ENCODE measurements around the gene SS18L1. TPM values are rescaled to one million over a fixed set of nuclear protein-coding genes. Genes with fewer than 3 reads are reported as not detected.

The SS18L1 gene
- total RNA-seq, 1 experiment from 2014 or later, result 28.1 TPM

- Histone ChIP-seq H3K36me3 (ENCODE audit: control insufficient read depth in 1 of 2, insufficient read depth in 2 of 2, low read length in 2 of 2) (peaks cover 29 to 33% of the 10 kb centered on the region in 2 experiments; a peak in 3 of 4 replicates), H3K9ac (ENCODE audit: low read length) (no peak overlapping the region), H3K9me3 (ENCODE audit: control insufficient read depth in 1 of 2, insufficient read depth in 1 of 2, low read depth in 1 of 2, low read length in 2 of 2) (no peaks in the 10 kb centered on the region), H3K9me2 (ENCODE audit: insufficient read depth) (no peaks in the 10 kb centered on the region), H3K27ac (ENCODE audit: low read depth, low read length) (no peak overlapping the region), H3K4me3 (replicated peaks in 1 of 2; ENCODE audit: low read depth in 1 of 2, low read length in 2 of 2) (no peak overlapping the region), H3K79me2 (ENCODE audit: insufficient read depth, low read length) (peaks cover 14% of the 10 kb centered on the region), H3K27me3 (ENCODE audit: insufficient read depth, low read length) (no peaks in the 10 kb centered on the region), H3K4me2 (ENCODE audit: low read length) (no peak overlapping the region), H3K4me1 (ENCODE audit: control insufficient read depth in 1 of 2, insufficient read depth in 2 of 2, low read length in 2 of 2) (no peaks in the 10 kb centered on the region), H4K20me1 (ENCODE audit: insufficient read depth) (no peaks in the 10 kb centered on the region), H2AFZ (ENCODE audit: low read depth, low read length, poor library complexity, severe bottlenecking) (no peak overlapping the region)
- intact Hi-C loops (cut with micrococcal nuclease), result no loop called here
- DNase-seq (ENCODE audit: low read depth, low spot score) (no peak), ATAC-seq (no peak)
- no peak for TF ChIP-seq ZNF274 (IDR thresholded peaks at IDR 0.05; ENCODE audit: low read depth, low read length)
- no peak for TF ChIP-seq CEBPB (IDR thresholded peaks at IDR 0.05; ENCODE audit: low read depth)
- no peak for TF ChIP-seq EZH2 (IDR thresholded peaks at IDR 0.05)
- no peak for TF ChIP-seq POLR2A (IDR thresholded peaks at IDR 0.05; ENCODE audit: borderline replicate concordance, extremely low read depth, insufficient read depth, insufficient read length)
- TF ChIP-seq POLR2AphosphoS5 (IDR thresholded peaks at IDR 0.05; ENCODE audit: low read depth, low read length), result no peak
- no peak for TF ChIP-seq RAD21 (IDR thresholded peaks at IDR 0.05; ENCODE audit: low read depth)
- TF ChIP-seq, protein P1, sequence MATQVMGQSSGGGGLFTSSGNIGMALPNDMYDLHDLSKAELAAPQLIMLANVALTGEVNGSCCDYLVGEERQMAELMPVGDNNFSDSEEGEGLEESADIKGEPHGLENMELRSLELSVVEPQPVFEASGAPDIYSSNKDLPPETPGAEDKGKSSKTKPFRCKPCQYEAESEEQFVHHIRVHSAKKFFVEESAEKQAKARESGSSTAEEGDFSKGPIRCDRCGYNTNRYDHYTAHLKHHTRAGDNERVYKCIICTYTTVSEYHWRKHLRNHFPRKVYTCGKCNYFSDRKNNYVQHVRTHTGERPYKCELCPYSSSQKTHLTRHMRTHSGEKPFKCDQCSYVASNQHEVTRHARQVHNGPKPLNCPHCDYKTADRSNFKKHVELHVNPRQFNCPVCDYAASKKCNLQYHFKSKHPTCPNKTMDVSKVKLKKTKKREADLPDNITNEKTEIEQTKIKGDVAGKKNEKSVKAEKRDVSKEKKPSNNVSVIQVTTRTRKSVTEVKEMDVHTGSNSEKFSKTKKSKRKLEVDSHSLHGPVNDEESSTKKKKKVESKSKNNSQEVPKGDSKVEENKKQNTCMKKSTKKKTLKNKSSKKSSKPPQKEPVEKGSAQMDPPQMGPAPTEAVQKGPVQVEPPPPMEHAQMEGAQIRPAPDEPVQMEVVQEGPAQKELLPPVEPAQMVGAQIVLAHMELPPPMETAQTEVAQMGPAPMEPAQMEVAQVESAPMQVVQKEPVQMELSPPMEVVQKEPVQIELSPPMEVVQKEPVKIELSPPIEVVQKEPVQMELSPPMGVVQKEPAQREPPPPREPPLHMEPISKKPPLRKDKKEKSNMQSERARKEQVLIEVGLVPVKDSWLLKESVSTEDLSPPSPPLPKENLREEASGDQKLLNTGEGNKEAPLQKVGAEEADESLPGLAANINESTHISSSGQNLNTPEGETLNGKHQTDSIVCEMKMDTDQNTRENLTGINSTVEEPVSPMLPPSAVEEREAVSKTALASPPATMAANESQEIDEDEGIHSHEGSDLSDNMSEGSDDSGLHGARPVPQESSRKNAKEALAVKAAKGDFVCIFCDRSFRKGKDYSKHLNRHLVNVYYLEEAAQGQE (IDR thresholded peaks at IDR 0.05; ENCODE audit: low read depth), result no peak
- TF ChIP-seq YY1 (IDR thresholded peaks at IDR 0.05; ENCODE audit: extremely low read depth, insufficient replicate concordance, low read depth, low read length), result no peak
- TF ChIP-seq SP1 (IDR thresholded peaks at IDR 0.05; ENCODE audit: low read depth), result no peak
- POLR2A ChIA-PET, result interaction anchor here (0.6 kb wide), 1 partner anchor 307 kb away, joined by 6 read pairs; no protein-coding TSS in a partner anchor
- RAD21 ChIA-PET (ENCODE audit: low non-redundant PET in 1 of 2, low total read pairs in 2 of 2, uncharacterized antibody in 2 of 2, unreplicated experiment in 2 of 2), result no interaction called here
- CTCF ChIA-PET, result no interaction called here
- BruUV-seq (replicated peaks), result no TSS peak
Measured at GRCh38 chr20:62198496-62198895, 54.9 kb downstream of the SS18L1 start.

Data from HCT116 (cell line).